ENCODE data around the gene SEMA3A. TPM values are rescaled to one million over a fixed set of nuclear protein-coding genes. Genes with fewer than 3 reads are reported as not detected.

The SEMA3A gene
- total RNA-seq, 8 experiments from 2014 or later = 8.9 to 100 (median 16.4) TPM

- peaks cover 12 to 18% of the 10 kb centered on the region in 2 donors for H3K4me1 ChIP-seq (replicated peaks in 1 of 2)
- WGBS, 10 experiments = 61 to 97% (median 81%) methylated on average over 4 to 9 of the region's 9 CpGs
- in situ Hi-C loops (cut with MboI; ENCODE audit: low pct_unique_long_range_greater_than_20kb in 2 of 9, low sequenced_read_pairs in 9 of 9, unreplicated experiment in 9 of 9) = no loop called here
- H3K27ac ChIP-seq = no peak overlapping the region
- no peak for ATAC-seq (replicated peaks in 6 of 8)
- H3K4me3 ChIP-seq = no peak overlapping the region
These were observed 80.4 kb downstream of the SEMA3A start for GRCh38 chr7:84113906-84114850.

GRCh38 chr7:84113286-84113685, 81.3 kb downstream of the SEMA3A start:
- WGBS, 10 experiments = 4 to 100% (median 87%) methylated on average over 1 to 2 of the region's 2 CpGs
- in situ Hi-C loops (cut with MboI; ENCODE audit: low pct_unique_long_range_greater_than_20kb in 2 of 9, low sequenced_read_pairs in 9 of 9, unreplicated experiment in 9 of 9) = no loop called here
- H3K4me3 ChIP-seq = no peak overlapping the region
- ATAC-seq (replicated peaks in 6 of 8) = no peak
- H3K27ac ChIP-seq = no peak overlapping the region
- peaks cover 12 to 18% of the 10 kb centered on the region in 2 donors for H3K4me1 ChIP-seq (replicated peaks in 1 of 2)

GRCh38 chr7:84112771-84113170, 81.8 kb downstream of the SEMA3A start:
- peak in 2 of 8 experiments; percentile 58 to 80 for ATAC-seq (replicated peaks in 6 of 8)

GRCh38 chr7:84111842-84112241, 82.7 kb downstream of the SEMA3A start:
- Histone ChIP-seq H3K4me3 (no peak overlapping the region), H3K27ac (no peak overlapping the region), H3K4me1 (replicated peaks in 1 of 2) (peaks cover 12 to 18% of the 10 kb centered on the region in 2 donors)
- ATAC-seq (replicated peaks in 6 of 8) = no peak
- in situ Hi-C loops (cut with MboI; ENCODE audit: low pct_unique_long_range_greater_than_20kb in 2 of 9, low sequenced_read_pairs in 9 of 9, unreplicated experiment in 9 of 9) = no loop called here

More at GRCh38 chr7:84112771-84113170, 81.8 kb downstream of the SEMA3A start:
- H3K4me1 ChIP-seq (replicated peaks in 1 of 2) = peaks cover 12 to 18% of the 10 kb centered on the region in 2 donors
- WGBS, 10 experiments = 0 to 100% (median 88%) methylated on average over 1 of the region's 1 CpG; no CpG with 5 or more reads in 4 of the 10 experiments
- H3K27ac ChIP-seq = no peak overlapping the region
- H3K4me3 ChIP-seq = no peak overlapping the region
- in situ Hi-C loops (cut with MboI; ENCODE audit: low pct_unique_long_range_greater_than_20kb in 2 of 9, low sequenced_read_pairs in 9 of 9, unreplicated experiment in 9 of 9) = no loop called here

- H3K4me1 ChIP-seq (replicated peaks in 1 of 2) = peaks cover 18% of the 10 kb centered on the region in 2 donors
- in situ Hi-C loops (cut with MboI; ENCODE audit: low pct_unique_long_range_greater_than_20kb in 2 of 9, low sequenced_read_pairs in 9 of 9, unreplicated experiment in 9 of 9) = no loop called here
- 49 to 100% (median 80%) methylated on average over 1 to 3 of the region's 3 CpGs; no CpG with 5 or more reads in 1 of the 10 experiments for WGBS, 10 experiments
- ATAC-seq (replicated peaks in 6 of 8) = no peak
- H3K27ac ChIP-seq = no peak overlapping the region
- H3K4me3 ChIP-seq = no peak overlapping the region
These were observed 84.2 kb downstream of the SEMA3A start for GRCh38 chr7:84110400-84110799.

GRCh38 chr7:84108787-84109186, 85.8 kb downstream of the SEMA3A start:
- Histone ChIP-seq H3K27ac (no peak overlapping the region), H3K4me1 (replicated peaks in 1 of 2) (peaks cover 18 to 28% of the 10 kb centered on the region in 2 donors), H3K4me3 (no peak overlapping the region)
- ATAC-seq (replicated peaks in 6 of 8) = no peak
- 30 to 100% (median 69%) methylated on average over 1 to 2 of the region's 2 CpGs; no CpG with 5 or more reads in 2 of the 10 experiments for WGBS, 10 experiments
- in situ Hi-C loops (cut with MboI; ENCODE audit: low pct_unique_long_range_greater_than_20kb in 2 of 9, low sequenced_read_pairs in 9 of 9, unreplicated experiment in 9 of 9) = no loop called here

GRCh38 chr7:84108119-84108518, 86.5 kb downstream of the SEMA3A start:
- WGBS, 10 experiments = 78 to 100% (median 100%) methylated on average over 1 of the region's 1 CpG; no CpG with 5 or more reads in 3 of the 10 experiments
- Histone ChIP-seq H3K4me1 (replicated peaks in 1 of 2) (peaks cover 13 to 28% of the 10 kb centered on the region in 2 donors), H3K4me3 (no peak overlapping the region), H3K27ac (no peak overlapping the region)
- ATAC-seq (replicated peaks in 6 of 8) = no peak
- in situ Hi-C loops (cut with MboI; ENCODE audit: low pct_unique_long_range_greater_than_20kb in 2 of 9, low sequenced_read_pairs in 9 of 9, unreplicated experiment in 9 of 9) = no loop called here

GRCh38 chr7:84107259-84107658, 87.3 kb downstream of the SEMA3A start:
- ATAC-seq (replicated peaks in 6 of 8) = no peak
- Histone ChIP-seq H3K27ac (no peak overlapping the region), H3K4me3 (no peak overlapping the region), H3K4me1 (replicated peaks in 1 of 2) (peaks cover 10 to 27% of the 10 kb centered on the region in 2 donors)
- 72 to 100% (median 96%) methylated on average over 1 to 2 of the region's 2 CpGs; no CpG with 5 or more reads in 2 of the 10 experiments for WGBS, 10 experiments
- in situ Hi-C loops (cut with MboI; ENCODE audit: low pct_unique_long_range_greater_than_20kb in 2 of 9, low sequenced_read_pairs in 9 of 9, unreplicated experiment in 9 of 9) = no loop called here

GRCh38 chr7:84106291-84106690, 88.3 kb downstream of the SEMA3A start:
- no peak for ATAC-seq (replicated peaks in 6 of 8)
- no peak overlapping the region for H3K4me3 ChIP-seq
- 72 to 100% (median 90%) methylated on average over 1 to 3 of the region's 3 CpGs; no CpG with 5 or more reads in 1 of the 10 experiments for WGBS, 10 experiments
- no peak overlapping the region for H3K27ac ChIP-seq
- in situ Hi-C loops (cut with MboI; ENCODE audit: low pct_unique_long_range_greater_than_20kb in 2 of 9, low sequenced_read_pairs in 9 of 9, unreplicated experiment in 9 of 9) = no loop called here
- H3K4me1 ChIP-seq (replicated peaks in 1 of 2) = peaks cover 6 to 24% of the 10 kb centered on the region in 2 donors

GRCh38 chr7:84105586-84105985, 89.0 kb downstream of the SEMA3A start:
- WGBS, 10 experiments = 0 to 90% (median 55%) methylated on average over 1 of the region's 1 CpG; no CpG with 5 or more reads in 3 of the 10 experiments
- Histone ChIP-seq H3K4me1 (replicated peaks in 1 of 2) (peaks cover 6 to 24% of the 10 kb centered on the region in 2 donors), H3K4me3 (no peak overlapping the region), H3K27ac (no peak overlapping the region)
- peak in 2 of 8 experiments; percentile 33 to 39 for ATAC-seq (replicated peaks in 6 of 8)
- in situ Hi-C loops (cut with MboI; ENCODE audit: low pct_unique_long_range_greater_than_20kb in 2 of 9, low sequenced_read_pairs in 9 of 9, unreplicated experiment in 9 of 9) = no loop called here

GRCh38 chr7:84104826-84105225, 89.8 kb downstream of the SEMA3A start:
- no peak for ATAC-seq (replicated peaks in 6 of 8)
- H3K4me3 ChIP-seq = no peak overlapping the region
- H3K4me1 ChIP-seq (replicated peaks in 1 of 2) = peaks cover under 1 to 18% of the 10 kb centered on the region in 2 donors
- no peak overlapping the region for H3K27ac ChIP-seq
- WGBS, 10 experiments = 20 to 100% (median 91%) methylated on average over 1 to 3 of the region's 3 CpGs
- in situ Hi-C loops (cut with MboI; ENCODE audit: low pct_unique_long_range_greater_than_20kb in 2 of 9, low sequenced_read_pairs in 9 of 9, unreplicated experiment in 9 of 9) = no loop called here

GRCh38 chr7:84102213-84102612, 92.4 kb downstream of the SEMA3A start:
- ATAC-seq (replicated peaks in 6 of 8) = no peak
- Histone ChIP-seq H3K4me1 (replicated peaks in 1 of 2) (peaks cover 0 to 22% of the 10 kb centered on the region in 2 donors), H3K27ac (no peak overlapping the region), H3K4me3 (no peak overlapping the region)
- in situ Hi-C loops (cut with MboI; ENCODE audit: low pct_unique_long_range_greater_than_20kb in 2 of 9, low sequenced_read_pairs in 9 of 9, unreplicated experiment in 9 of 9) = no loop called here
- 100% methylated on average over 1 of the region's 1 CpG; no CpG with 5 or more reads in 9 of the 10 experiments for WGBS, 10 experiments

- Histone ChIP-seq H3K4me3 (no peak overlapping the region), H3K27ac (no peak overlapping the region), H3K4me1 (replicated peaks in 1 of 2) (peaks cover 0 to 20% of the 10 kb centered on the region in 2 donors)
- 29 to 100% (median 100%) methylated on average over 1 of the region's 1 CpG; no CpG with 5 or more reads in 1 of the 10 experiments for WGBS, 10 experiments
- in situ Hi-C loops (cut with MboI; ENCODE audit: low pct_unique_long_range_greater_than_20kb in 2 of 9, low sequenced_read_pairs in 9 of 9, unreplicated experiment in 9 of 9) = no loop called here
- peak; percentile 42 to 99 (median 74) for ATAC-seq (replicated peaks in 6 of 8)
These were observed 93.7 kb downstream of the SEMA3A start for GRCh38 chr7:84100866-84101265.

Data from motor neuron (in vitro differentiated cells).